ENCODE measurements around the gene MED23.
A peak's percentile ranks its signal among the peaks of the same experiment; 100 is the strongest.

Gene MED23

GRCh38 chr6:131641554-131641953, 13.5 kb upstream of the MED23 start:
- no peak overlapping the region for H3K27ac ChIP-seq
- TF ChIP-seq CTCF (conservative IDR thresholded peaks at IDR 0.05): no peak

GRCh38 chr6:131640576-131640975, 12.5 kb upstream of the MED23 start:
- no peak overlapping the region for H3K27ac ChIP-seq
- TF ChIP-seq CTCF (conservative IDR thresholded peaks at IDR 0.05): no peak

DNA sequence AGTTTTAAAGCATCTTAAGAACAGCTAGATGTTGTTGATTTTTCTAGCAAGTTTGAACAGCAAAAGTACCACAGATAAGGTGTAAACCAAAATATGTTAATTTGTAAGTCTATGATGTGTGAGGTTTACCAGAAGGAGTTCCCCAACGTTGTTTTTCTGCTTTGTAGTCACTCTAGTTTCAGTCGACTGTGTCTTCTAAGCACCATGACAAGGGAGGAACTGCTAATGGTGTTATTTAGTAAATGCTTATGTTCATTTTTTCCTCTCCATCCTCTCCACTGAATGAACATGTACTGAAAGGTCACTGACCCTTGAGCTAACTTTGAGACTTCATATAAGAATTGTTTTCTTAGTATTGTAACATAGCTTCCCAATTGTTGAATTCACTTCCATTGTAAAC, 12.1 kb upstream of the MED23 start:
- peak overlapping the region; percentile 38; the same call in 1 of the 2 replicates for H3K27ac ChIP-seq
- no peak for TF ChIP-seq CTCF (conservative IDR thresholded peaks at IDR 0.05)

DNA sequence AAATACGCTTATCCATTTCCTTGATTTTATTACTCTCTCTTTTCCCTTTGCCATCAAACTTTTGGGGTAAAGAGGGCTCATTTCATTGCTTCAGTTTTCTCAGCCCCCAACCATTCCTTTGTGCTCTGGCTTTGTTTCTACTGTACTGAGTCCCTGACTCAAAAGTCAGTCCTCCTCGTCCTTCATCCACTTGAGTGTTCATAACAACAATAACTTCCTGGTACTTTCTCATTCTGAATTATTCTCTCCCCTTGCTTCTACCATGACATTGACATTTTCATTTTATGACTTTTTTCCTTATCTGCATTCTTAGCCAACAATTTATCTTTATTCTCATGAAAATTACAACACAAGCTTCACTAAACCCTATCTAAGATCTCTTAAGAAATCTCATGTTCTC, 10.0 kb upstream of the MED23 start:
- no peak overlapping the region for H3K27ac ChIP-seq
- no peak for TF ChIP-seq CTCF (conservative IDR thresholded peaks at IDR 0.05)

DNA sequence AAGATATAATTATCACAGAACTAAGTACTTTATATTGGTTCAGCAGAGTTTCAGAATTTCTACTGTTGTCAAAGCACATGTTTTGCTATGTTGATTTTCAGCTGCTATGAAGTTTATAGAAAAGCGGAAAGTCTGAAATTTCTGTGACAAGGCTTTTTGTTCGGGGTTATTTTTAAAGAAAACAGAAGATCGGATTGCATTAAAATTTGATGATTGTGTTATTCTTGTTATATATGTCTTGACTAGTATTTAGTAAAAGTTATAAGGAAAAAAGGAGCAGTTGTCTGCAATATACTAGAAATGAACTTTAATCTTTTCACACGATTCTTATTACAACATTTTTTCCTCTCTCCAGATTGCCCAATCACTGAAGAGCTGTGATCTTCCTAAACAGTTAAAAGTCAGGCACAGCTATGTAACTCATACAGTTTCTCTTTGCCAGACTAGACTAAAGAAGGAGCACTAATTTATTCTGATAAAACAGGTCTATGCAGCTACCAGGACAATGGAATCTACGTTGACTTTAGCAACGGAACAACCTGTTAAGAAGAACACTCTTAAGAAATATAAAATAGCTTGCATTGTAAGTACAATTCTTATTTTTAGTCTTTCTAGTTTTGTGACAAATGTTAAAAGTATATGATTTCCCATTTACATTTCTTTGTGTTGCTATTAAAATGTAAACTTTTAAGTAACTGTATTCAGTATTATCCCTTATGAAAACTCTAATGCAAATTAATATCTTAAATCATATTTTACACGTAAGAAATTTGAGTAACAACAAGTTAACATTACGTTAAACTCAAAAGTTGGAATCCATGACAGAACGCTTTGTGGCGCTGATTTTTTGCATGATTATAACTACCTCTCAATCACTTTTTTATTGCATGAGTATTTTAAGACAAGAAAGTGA, 9.1 kb upstream of the MED23 start, which contains the start of gene ENPP3:
TSS of gene ENPP3 (plus strand) at position 423 of the 913 bp plus-strand sequence. CDS start at position 506, 83 bp downstream.
- H3K27ac ChIP-seq: no peak within 1 kb of the TSS
- TF ChIP-seq CTCF (conservative IDR thresholded peaks at IDR 0.05): no peak

- TF ChIP-seq CTCF (conservative IDR thresholded peaks at IDR 0.05): no peak
- no peak overlapping the region for H3K27ac ChIP-seq
Measured at GRCh38 chr6:131635384-131636340, 7.6 kb upstream of the MED23 start.
